Pancreas (tissue), 10 donors: ENCODE results near the gene AGL. TPM values are rescaled to one million over a fixed set of nuclear protein-coding genes. Genes with fewer than 3 reads are reported as not detected.
"Not testable (repeated sequence)": the region's sequence is repeated elsewhere in the genome, so short reads cannot be mapped to it uniquely, and the experiment has no call there.

Experiments used
- ATAC-seq, 4 donors: fragments of 200-7000 bp; cut with Tn5 transposase; one replicate each; pipeline versions ENCODE4 v1.8.0 to v1.9.1; 2020; ENCODE audit warnings: mild to moderate bottlenecking in 4 of 4, moderate library complexity in 4 of 4
- DNase-seq, 6 donors: peaks; one replicate each; pipeline ENCODE4 v3.0.0-alpha.2; 2020
- FAIRE-seq: peaks from 2 replicates; lab custom pipeline; 2012; peaks lifted over from hg19 to GRCh38; lab: Jason Lieb, UNC
- H3K27ac ChIP-seq, 4 donors: fragments of 200-600 bp; sonication (generic); 1 replicate in 3 of 4; 2 replicates in 1 of 4; pipeline versions ENCODE4 v1.5.0 to v1.8.0; 2020
- H3K27me3 ChIP-seq, 4 donors: fragments of 200-600 bp; one replicate each; pipeline ENCODE4 v1.8.0; 2021
- H3K36me3 ChIP-seq, 3 donors: fragments of 200-600 bp; sonication (generic) in 1 of 3; one replicate each; pipeline versions ENCODE4 v1.5.0 to v1.8.0; 2020 to 2021
- H3K4me1 ChIP-seq, 3 donors: fragments of 200-600 bp; one replicate each; pipeline ENCODE4 v1.8.0; 2021
- H3K4me3 ChIP-seq, 4 donors: fragments of 200-600 bp; sonication (generic) in 2 of 4; one replicate each; pipeline versions ENCODE4 v1.5.0 to v1.8.0; 2020 to 2021
- H3K9me3 ChIP-seq, 4 donors: fragments of 200-600 bp; one replicate each; pipeline ENCODE4 v1.8.0; 2021
- WGBS, 2 donors: extraction: QIAGEN DNeasy Blood & Tissue Kit; methylation state at CpG; one replicate each; pipeline ENCODE4 v1.1.7; 2013; 5-methylcytosine and 5-hydroxymethylcytosine counted together
- intact Hi-C, 3 donors: fragments of 100-400 bp; cut with DNase I; formaldehyde crosslinking; loops; one replicate each; pipeline versions ENCODE4 v1.11.1 to v1.14.2; 2022
- polyA plus RNA-seq, 2 donors: library from polyadenylated mRNA; stranded (reverse); fragments of 200-250 nt; gene quantifications; one replicate each; pipeline ENCODE4 v1.2.3, GENCODE V29; 2013
- total RNA-seq, 6 donors: library from RNA; stranded (reverse); fragmentation: NEBNext Ultra II Directional in 4 of 6; extraction: Animal tissue kit (Norgen Biotek cat#: 25700) in 4 of 6; gene quantifications; one replicate each; pipeline versions ENCODE4 v1.2.1 to v1.2.4, GENCODE V29; 2021 to 2023
- TF ChIP-seq, protein P1 (sequence below), 4 donors: fragments of 200-600 bp; sonication (generic) in 3 of 4; IDR thresholded peaks; one replicate each; pipeline versions ENCODE4 v1.5.0 to v1.8.0; 2021; ENCODE audit warnings: antibody characterized with exemption in 4 of 4
- donor health status: healthy with polysubstance abuse.
- donor health status: DM: no; HTN: no; CAD: no; lungs with moderate emphysema.
- donor health status: DM: no; HTN: no; CAD: no.
- donor health status: control.
- donor health status: control.
- donor health status: Bipolar disorder and iron deficiency.
- donor health status: DM: yes; HTN: yes; CAD: no.
- donor health status: DM: no; HTN: no; CAD: no.
- donor health status: DM: no; HTN: no; CAD: no.
- donor health status: DM: yes; HTN: yes; CAD: no.

The AGL gene
- total and polyA plus RNA-seq, 8 donors, result 2.9 to 8.1 (median 4.5) TPM

DNA sequence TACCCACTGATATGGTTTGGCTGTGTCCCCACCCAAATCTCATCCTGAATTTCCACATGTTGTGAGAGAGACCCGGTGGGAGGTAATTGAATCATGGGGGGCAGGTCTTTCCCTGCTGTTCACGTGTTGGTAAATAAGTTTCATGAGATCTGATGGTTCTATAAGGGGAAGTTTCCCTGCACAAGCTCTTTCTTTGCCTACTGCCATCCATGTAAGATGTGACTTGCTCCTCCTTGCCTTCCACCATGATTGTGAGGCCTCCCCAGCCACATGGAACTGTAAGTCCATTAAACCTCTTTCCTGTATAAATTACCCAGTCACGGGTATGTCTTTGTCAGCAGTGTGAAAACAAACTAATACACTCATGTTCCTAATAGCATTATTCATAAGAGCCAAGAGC is 9.8 kb upstream of the AGL start:
- H3K4me1 ChIP-seq, DNase-seq, H3K9me3 ChIP-seq, ATAC-seq, H3K27ac ChIP-seq, H3K27me3 ChIP-seq, intact Hi-C loops, FAIRE-seq, H3K4me3 ChIP-seq, H3K36me3 ChIP-seq: not testable (repeated sequence)
- 66 to 79% methylated on average over 3 of the region's 3 CpGs for WGBS, 2 donors

DNA sequence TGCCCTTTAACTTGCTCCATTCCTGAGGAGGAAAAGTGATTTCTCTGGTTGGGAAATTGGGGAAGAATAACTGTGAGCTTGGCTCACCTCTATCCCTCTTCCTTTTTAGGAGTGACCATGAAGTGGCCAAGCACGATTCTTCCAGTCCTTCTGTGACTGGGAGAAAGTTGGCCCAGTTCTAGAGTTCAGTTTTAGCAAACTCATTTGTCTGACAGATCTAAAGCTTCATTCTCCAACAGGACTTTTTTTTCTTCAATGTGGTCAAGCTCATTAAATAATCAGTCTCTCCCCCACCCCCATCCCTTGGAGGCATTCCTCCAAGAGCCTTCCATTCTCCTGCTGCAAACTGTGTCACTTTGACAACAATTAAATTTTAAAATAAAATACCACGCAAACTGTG is 6.4 kb upstream of the AGL start:
- ATAC-seq (no peak), FAIRE-seq (no peak), DNase-seq (no peak)
- Histone ChIP-seq H3K27ac (no peak overlapping the region), H3K9me3 (no peaks in the 10 kb centered on the region), H3K4me1 (no peaks in the 10 kb centered on the region), H3K27me3 (no peaks in the 10 kb centered on the region), H3K4me3 (no peak overlapping the region), H3K36me3 (no peaks in the 10 kb centered on the region)
- 80% methylated on average over 2 of the region's 2 CpGs for WGBS, 2 donors
- intact Hi-C loops, result no loop called here
- TF ChIP-seq, protein P1, sequence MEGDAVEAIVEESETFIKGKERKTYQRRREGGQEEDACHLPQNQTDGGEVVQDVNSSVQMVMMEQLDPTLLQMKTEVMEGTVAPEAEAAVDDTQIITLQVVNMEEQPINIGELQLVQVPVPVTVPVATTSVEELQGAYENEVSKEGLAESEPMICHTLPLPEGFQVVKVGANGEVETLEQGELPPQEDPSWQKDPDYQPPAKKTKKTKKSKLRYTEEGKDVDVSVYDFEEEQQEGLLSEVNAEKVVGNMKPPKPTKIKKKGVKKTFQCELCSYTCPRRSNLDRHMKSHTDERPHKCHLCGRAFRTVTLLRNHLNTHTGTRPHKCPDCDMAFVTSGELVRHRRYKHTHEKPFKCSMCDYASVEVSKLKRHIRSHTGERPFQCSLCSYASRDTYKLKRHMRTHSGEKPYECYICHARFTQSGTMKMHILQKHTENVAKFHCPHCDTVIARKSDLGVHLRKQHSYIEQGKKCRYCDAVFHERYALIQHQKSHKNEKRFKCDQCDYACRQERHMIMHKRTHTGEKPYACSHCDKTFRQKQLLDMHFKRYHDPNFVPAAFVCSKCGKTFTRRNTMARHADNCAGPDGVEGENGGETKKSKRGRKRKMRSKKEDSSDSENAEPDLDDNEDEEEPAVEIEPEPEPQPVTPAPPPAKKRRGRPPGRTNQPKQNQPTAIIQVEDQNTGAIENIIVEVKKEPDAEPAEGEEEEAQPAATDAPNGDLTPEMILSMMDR (IDR thresholded peaks at IDR 0.05), result no peak

DNA sequence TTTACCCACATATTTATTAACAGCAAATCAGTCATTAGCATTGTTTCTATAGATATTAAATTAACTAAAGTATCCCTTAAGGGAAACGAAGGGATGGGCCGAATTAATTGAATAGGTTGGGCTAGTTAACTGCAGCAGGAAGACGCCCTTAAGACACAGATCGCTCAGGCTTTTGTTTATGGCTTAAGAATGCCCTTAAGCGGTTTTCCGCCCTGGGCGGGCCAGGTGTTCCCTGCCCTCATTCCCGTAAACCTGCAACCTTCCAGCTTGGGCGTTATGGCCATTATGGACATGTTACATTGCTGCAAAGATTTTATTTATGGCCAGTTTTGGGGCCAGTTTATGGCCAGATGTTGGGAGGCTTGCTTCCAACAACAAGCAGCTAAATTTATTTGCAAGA is 5.0 kb upstream of the AGL start:
- H3K9me3 ChIP-seq, FAIRE-seq, DNase-seq, ATAC-seq, H3K4me1 ChIP-seq, H3K27ac ChIP-seq, H3K4me3 ChIP-seq, intact Hi-C loops, H3K36me3 ChIP-seq, H3K27me3 ChIP-seq: not testable (repeated sequence)
- 87 to 94% methylated on average over 9 of the region's 9 CpGs for WGBS, 2 donors

DNA sequence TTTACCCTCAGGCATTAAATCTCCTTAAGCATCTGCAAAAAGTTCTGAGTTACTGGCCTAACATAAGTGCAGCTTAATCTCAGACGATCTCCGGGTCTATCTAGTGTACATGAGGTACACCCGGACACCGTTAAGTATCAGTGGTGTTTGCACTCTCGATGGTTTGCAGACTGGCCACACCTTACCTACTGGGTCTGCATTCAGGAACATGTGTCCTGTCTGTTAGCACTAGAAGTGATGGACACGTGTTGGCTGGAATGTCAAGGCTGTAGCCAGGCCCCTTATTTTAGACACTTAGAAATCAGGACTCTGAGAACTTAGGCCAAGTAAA is 783 bp upstream of the AGL start:
- WGBS, 2 donors, result 31 to 32% methylated on average over 6 of the region's 6 CpGs
- Histone ChIP-seq H3K9me3 (no peaks in the 10 kb centered on the region), H3K4me1 (peaks cover 0 to 15% (median 0%) of the 10 kb centered on the region in 3 donors), H3K27ac (peak overlapping the region in 3 of 4 donors; percentile 74 to 86 (median 83)), H3K36me3 (no peaks in the 10 kb centered on the region), H3K27me3 (no peaks in the 10 kb centered on the region), H3K4me3 (peak overlapping the region; percentile 68 to 87 (median 82))
- TF ChIP-seq, protein P1 (IDR thresholded peaks at IDR 0.05), result no peak
- intact Hi-C loops, result no loop called here
- DNase-seq (peak in 1 of 6 donors; percentile 12), FAIRE-seq (no peak), ATAC-seq (peak; percentile 11 to 34 (median 20))

DNA sequence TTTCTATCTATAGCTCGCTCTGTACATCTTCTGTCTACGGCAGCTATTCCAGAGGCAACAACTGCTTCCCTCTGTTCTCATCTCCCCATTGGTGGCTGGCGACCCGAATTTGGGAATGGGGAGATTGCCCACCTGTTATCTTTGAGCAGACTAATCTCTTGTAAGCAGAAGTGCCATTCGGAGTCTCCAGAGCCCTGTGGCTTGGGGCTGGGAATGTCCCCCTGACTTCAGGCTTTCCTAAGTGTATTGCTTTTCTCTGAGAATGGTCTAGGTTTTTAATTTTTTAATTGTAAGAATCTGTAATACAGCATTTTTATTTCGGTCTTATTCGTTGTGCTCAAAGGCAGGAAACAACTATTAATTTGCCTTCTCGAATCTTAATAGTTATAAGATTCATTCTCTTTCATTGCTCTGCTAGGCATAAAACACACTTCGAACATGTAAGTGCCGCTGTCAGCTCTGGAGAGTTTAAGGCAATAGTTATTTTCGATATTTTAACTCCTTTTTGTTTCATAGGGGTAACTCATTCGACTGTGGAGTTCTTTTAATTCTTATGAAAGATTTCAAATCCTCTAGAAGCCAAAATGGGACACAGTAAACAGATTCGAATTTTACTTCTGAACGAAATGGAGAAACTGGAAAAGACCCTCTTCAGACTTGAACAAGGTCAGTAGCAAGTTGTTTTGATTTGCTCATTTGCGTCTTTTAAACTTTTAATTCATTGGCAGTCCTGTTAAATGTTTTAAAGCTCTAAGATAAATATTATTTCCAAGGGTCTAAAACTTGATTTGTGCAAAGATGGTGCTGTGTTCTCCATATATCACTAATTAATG is 514 bp downstream of the AGL start:
- TF ChIP-seq, protein P1 (IDR thresholded peaks at IDR 0.05), result no peak
- peak overlapping the region; percentile 56 to 86 (median 78) for H3K27ac ChIP-seq
- H3K27me3 ChIP-seq, result no peaks in the 10 kb centered on the region
- FAIRE-seq, result no peak
- no peaks in the 10 kb centered on the region for H3K9me3 ChIP-seq
- no peak for DNase-seq
- ATAC-seq, result peak; percentile 6 to 25 (median 18)
- intact Hi-C loops, result no loop called here
- peak overlapping the region; percentile 68 to 87 (median 82) for H3K4me3 ChIP-seq
- WGBS, 2 donors, result 2 to 3% methylated on average over 15 of the region's 15 CpGs
- H3K4me1 ChIP-seq, result peaks cover 0 to 15% (median 0%) of the 10 kb centered on the region in 3 donors
- H3K36me3 ChIP-seq, result no peaks in the 10 kb centered on the region
